ENCODE data around the gene SCEL.
"Not testable (repeated sequence)": the region's sequence is repeated elsewhere in the genome, so short reads cannot be mapped to it uniquely, and the experiment has no call there.

Gene SCEL

GRCh38 chr13:77555246-77555645 is 19.7 kb downstream of the SCEL start:
- DNase-seq (ENCODE audit: low read depth, low spot score), result no peak

GRCh38 chr13:77558016-77558415 is 22.5 kb downstream of the SCEL start:
- DNase-seq (ENCODE audit: low read depth, low spot score), result no peak

- no peak for DNase-seq (ENCODE audit: low read depth, low spot score)
These were observed 27.6 kb downstream of the SCEL start for GRCh38 chr13:77563111-77563510.

- no peak for DNase-seq (ENCODE audit: low read depth, low spot score)
These were observed 30.1 kb downstream of the SCEL start for GRCh38 chr13:77565635-77566034.

GRCh38 chr13:77571956-77572355 is 36.5 kb downstream of the SCEL start:
- DNase-seq (ENCODE audit: low read depth, low spot score), result no peak

- no peak for DNase-seq (ENCODE audit: low read depth, low spot score)
These were observed 38.6 kb downstream of the SCEL start for GRCh38 chr13:77574096-77574495.

- no peak for DNase-seq (ENCODE audit: low read depth, low spot score)
These were observed 44.5 kb downstream of the SCEL start for GRCh38 chr13:77579959-77580358.

- DNase-seq (ENCODE audit: low read depth, low spot score), result no peak
These were observed 45.2 kb downstream of the SCEL start for GRCh38 chr13:77580748-77581147.

- no peak for DNase-seq (ENCODE audit: low read depth, low spot score)
These were observed 48.1 kb downstream of the SCEL start for GRCh38 chr13:77583581-77583980.

GRCh38 chr13:77584106-77584505 is 48.6 kb downstream of the SCEL start:
- DNase-seq (ENCODE audit: low read depth, low spot score), result no peak

GRCh38 chr13:77595166-77595810 is 59.8 kb downstream of the SCEL start:
- no peak for DNase-seq (ENCODE audit: low read depth, low spot score)

GRCh38 chr13:77596777-77597176 is 61.3 kb downstream of the SCEL start:
- DNase-seq (ENCODE audit: low read depth, low spot score), result no peak

GRCh38 chr13:77599351-77599750 is 63.8 kb downstream of the SCEL start:
- no peak for DNase-seq (ENCODE audit: low read depth, low spot score)

- DNase-seq (ENCODE audit: low read depth, low spot score), result no peak
These were observed 65.2 kb downstream of the SCEL start for GRCh38 chr13:77600701-77601100.

- DNase-seq (ENCODE audit: low read depth, low spot score), result no peak
These were observed 75.6 kb downstream of the SCEL start for GRCh38 chr13:77611068-77611467.

GRCh38 chr13:77616027-77616426 is 80.5 kb downstream of the SCEL start:
- no peak for DNase-seq (ENCODE audit: low read depth, low spot score)

- no peak for DNase-seq (ENCODE audit: low read depth, low spot score)
These were observed 84.1 kb downstream of the SCEL start for GRCh38 chr13:77619655-77620054.

GRCh38 chr13:77620138-77620537 is 84.6 kb downstream of the SCEL start:
- DNase-seq (ENCODE audit: low read depth, low spot score), result no peak

- no peak for DNase-seq (ENCODE audit: low read depth, low spot score)
These were observed 88.3 kb downstream of the SCEL start for GRCh38 chr13:77623806-77624205.

GRCh38 chr13:77628170-77628569 is 92.7 kb downstream of the SCEL start:
- no peak for DNase-seq (ENCODE audit: low read depth, low spot score)

- DNase-seq (ENCODE audit: low read depth, low spot score), result no peak
These were observed 102.1 kb downstream of the SCEL start for GRCh38 chr13:77637588-77637987.

- no peak for DNase-seq (ENCODE audit: low read depth, low spot score)
These were observed 114.9 kb downstream of the SCEL start for GRCh38 chr13:77650409-77650808.

- no peak for DNase-seq (ENCODE audit: low read depth, low spot score)
These were observed 117.8 kb downstream of the SCEL start for GRCh38 chr13:77653301-77653700.

- not testable (repeated sequence) for DNase-seq (ENCODE audit: low read depth, low spot score)
These were observed 124.5 kb downstream of the SCEL start for GRCh38 chr13:77660016-77660415.

Data from iPS DF 19.7 (cell line).